SIG-M5 treated with dmso at 0.1 percent for 504 hours (cell line): ENCODE measurements around the gene CLDN19.
"Not testable (repeated sequence)": the region's sequence is repeated elsewhere in the genome, so short reads cannot be mapped to it uniquely, and the experiment has no call there.

Experiments used
- DNase-seq: peaks from one replicate; lab custom pipeline; 2025; ENCODE audit not compliant: unreplicated experiment; lab: John Stamatoyannopoulos, UW

CLDN19 gene

DNA sequence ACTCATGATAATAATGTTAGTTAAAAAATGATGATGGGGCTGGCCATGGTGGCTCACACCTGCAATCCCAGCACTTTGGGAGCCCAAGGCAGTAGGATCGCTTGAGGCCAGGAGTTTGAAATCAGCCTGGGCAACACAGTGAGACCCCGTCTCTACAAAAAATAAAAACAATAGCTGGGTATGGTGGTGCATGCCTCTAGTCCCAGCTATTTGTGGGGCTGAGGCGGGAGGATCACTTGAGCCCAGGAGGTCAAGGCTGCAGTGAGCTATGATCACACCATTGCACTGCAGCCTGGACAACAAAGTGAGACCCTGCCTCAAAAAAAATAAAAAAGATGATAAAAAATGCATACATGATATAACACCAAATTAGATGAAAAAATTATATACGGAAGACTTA, 21.5 kb upstream of the CLDN19 start:
- no peak for DNase-seq

DNA sequence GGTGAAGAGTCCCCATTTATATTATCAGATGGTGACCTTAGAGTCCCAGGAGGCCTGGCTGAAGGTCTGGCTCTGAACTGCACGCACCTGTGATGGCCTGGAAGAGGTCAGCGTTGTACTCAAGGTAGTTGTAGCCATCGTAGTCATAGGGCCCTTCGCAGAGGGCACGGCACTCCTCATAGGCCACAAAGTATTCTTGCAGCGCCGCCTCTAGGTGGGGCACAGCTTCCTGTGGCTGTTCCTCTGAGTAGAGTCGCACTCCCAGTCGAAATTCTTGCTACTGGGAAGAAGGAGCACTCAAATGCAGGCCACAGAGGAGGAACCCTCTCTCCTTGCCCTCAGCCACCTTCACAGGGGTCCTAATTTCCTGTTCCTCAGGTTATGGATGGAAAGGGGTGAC, 19.1 kb upstream of the CLDN19 start:
- no peak for DNase-seq

DNA sequence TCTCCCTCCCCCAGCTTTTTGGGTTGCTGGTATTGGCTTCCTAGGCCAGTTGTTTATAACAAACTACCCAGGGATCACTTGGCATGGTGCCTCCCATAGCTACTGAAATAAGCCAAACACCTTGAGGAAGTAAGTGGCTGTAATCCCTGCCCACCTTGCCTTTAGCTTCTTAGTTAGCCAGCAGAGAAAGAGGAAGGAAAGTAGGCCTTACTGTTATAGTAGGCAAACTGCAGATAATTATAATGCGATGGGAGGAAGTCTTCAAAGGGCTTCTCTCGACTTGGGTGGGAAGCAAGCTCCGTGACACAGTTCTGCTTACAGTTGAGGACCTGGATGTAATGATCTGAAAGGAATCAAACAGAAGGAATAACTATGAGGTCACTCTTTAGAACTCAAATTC, 18.6 kb upstream of the CLDN19 start:
- DNase-seq, result no peak

DNA sequence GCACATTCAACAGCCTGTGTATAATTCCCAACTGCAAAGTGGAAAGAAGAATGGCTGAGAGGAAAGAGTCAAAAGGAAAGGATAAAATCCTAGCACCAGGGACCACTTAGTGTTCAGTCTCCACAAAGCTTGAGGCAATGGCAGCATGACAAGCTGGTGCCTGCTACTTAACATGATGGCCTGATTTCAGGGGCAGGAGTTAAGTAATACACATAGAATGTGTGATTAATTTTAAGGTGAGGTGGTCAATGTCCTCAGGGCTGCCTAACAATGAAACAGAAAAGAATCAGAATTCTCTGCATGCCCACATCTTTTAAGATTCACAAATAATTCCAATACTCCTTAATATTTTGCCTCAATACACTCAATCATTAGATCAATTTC, 17.8 kb upstream of the CLDN19 start:
- no peak for DNase-seq

DNA sequence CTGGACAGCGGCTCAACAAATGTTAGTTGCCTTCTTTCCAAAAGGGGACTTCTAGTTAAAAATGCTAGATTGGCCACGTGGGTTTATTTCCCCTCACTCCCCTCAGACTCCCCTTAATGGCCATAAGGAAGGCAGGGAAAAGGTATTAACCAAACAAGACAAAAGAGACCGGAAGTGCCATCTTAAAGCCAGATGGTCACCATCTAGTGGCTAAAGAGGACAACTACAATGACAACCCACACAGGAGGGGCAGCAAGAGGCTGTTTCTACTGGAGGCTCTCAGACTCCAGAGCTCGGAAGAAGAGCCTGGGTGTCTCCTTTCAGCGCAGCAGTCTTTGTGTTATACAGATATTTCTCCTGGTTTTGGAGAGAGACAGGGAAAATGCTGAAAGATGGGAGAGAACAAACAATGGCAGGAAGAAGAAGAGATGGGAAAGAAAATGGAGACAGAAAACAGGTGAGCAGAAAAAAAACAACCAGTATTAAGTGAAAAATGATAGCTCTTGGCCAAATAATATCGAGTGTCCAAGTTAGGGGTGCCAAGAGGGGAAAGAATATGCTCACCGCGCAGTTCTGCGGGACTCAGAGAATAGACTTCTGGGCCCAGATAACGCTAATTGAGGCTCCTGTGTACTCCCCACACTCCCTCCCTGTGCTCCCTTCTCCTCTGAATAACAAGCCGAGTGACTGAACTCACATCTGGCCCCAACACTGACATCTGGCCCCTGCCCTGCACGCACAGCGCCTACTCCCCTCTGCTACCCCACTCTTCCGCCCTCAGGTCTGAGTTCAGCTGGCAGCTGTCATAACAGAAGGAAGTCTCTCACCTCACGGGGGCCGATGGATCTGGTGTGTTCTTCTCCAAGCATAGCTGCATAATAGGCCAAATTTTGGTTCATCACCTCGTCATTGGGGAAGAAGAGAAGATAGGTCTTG, 17.2 kb upstream of the CLDN19 start:
- DNase-seq, result peak; percentile 78

DNA sequence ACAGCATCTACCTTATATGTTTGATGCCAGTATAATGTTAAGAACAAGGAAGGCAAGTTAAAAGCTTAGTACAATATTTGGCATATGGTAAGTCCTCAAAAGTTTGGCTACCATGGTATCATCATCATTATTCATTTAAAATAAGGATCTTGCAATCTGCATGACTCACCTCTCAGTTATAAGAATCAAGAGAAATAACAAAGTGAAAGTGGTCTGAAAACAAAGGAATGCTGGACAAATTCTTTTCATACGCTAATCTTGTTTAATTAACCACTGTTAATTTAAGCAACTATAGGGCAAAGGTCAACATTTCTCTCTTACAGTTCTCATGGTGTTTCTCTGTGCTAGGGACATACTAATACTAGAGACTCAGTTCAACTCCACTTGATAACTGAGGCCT, 13.0 kb upstream of the CLDN19 start:
- no peak for DNase-seq

DNA sequence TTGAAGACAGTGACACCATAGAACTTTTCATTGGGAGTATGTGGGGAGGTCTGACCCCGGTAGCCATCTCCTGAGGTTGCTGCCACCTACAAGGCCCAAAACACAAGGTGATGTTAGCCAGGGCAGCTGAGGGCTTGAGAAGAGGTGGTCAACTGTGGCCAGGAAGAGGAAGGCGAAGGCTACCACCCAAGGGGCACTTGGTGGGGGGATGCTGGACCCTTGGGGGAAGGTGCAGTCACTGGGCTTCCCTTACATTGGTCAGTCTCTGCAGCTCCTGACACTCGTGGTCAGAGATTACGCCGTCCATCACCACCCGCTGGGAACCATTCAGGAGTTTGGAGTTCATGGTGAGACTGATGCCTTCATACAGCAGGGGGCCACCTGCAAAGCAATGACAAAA, 12.2 kb upstream of the CLDN19 start:
- DNase-seq, result no peak

DNA sequence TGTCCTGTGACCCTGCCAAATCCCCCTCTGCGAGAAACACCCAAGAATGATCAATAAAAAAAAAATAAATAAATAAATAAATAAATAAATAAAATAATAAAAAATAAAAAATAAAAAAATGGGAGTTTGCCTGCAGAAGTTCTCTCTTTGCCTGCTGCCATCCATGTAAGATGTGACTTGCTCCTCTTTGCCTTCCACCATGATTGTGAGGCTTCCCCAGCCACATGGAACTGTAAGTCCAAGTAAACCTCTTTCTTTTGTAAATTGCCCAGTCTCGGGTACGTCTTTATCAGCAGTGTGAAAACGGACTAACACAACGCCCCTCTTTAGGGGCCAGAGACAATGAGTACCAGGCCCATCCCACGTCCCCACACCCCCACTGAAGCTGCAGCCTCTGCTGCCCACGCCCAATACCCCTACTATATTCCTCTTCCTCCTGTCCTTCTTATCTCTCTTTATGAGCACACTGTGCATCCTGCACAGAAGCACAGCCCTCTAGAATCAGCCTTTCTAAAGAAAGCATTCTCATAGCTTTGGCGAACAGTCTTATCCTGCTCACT, 11.6 kb upstream of the CLDN19 start:
- DNase-seq, result not testable (repeated sequence)

DNA sequence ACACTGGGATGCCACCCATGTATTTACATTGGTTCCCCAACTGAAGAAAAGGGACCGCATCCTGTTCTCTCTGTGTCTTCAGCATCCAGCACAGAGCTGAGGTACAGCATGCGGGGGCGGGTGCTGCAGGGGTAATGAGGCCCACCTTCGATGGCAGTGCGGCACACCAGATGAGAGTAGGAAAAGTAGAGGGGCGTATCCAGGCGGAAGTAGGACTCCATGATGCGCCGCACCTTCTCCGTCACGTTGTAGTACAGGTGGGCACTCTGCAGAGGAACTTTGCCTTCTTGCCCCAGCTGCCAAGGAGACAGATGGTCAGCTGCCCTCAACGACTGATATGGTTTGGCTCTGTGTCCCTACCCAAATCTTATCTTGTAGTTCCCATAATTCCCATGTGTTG, 10.0 kb upstream of the CLDN19 start:
- DNase-seq, result no peak

DNA sequence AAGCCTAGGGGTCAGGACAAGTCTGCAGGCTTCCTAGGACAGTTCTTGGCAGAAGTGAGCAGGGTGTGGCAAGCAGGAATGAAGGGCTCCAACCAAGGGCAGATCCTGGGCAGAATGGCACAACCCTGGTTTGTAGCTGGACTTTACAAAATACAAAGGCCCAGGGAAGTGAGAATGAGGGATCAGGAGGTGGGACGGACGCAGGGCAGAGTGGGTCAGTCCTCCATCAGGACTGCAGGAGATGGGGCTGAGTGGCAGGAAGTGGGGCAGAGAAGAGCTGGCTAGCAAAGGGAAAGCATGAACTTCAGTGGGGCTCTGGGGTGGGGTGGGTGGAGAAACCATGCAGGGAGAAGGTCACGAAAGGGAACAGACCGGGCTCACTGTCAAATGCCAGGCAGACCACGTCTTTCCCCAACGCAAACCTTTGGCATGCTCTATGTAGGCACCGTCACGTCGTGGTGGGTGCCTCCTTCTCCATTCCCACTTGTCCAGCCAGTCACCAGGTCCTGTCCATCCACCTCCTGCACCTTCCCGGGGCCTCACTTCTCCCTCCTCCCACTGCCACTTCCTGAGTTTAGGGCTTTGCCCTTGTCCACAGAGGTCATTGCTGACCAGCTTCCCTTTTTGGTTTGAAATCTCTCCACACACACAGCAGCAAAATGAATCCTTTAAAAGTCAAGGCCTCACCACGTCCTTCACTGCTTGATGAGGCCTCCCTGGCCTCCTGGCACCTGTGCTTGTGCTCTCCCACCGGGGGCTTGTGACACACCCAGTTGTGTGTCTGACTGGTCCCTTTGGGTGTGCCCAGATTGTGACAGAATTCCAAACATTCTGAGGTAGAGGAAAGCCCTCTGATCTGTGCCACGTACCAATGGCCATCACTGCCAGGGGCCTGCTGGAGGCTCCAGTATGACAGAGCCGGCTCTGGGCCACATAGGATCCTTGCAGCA, 8.7 kb upstream of the CLDN19 start:
- no peak for DNase-seq

DNA sequence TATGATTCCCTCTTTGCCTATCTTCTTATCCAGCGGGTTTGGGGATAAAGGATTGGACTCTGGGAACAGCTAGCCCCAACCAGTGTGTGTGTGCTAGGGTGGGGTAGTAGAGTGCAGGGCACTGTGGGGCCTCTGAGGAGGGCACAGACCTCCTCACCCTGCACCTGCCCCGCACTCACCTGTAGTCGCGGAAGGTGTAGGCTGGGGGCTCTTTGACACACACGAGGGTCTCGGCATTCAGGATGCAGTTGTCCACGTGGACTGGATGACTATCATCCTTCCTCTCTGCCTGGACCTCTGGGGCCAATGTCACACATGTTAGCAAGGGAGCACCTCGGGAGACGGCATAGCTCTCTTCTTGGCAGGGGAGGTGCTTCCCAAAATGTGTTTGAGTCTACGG, 8.0 kb upstream of the CLDN19 start:
- no peak for DNase-seq

DNA sequence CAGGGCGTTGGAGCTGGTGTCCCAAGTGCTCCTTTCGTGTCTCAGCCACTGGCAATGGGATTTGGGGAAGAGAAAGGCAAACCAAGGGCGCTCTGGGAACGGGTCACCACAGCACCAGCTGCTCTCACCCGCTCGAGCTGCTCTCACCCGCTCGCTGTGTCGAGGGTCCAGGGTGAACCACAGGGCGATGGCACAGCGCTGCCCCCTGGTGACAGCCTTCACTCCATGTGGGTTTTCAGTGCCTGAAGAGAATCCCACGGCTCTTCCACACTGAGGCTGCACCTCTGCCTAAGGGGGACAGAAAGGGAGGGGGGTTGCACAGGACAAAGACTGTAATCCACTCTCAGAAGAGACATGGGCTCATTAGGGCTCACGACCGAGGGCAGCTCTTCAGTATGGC, 7.1 kb upstream of the CLDN19 start:
- no peak for DNase-seq

DNA sequence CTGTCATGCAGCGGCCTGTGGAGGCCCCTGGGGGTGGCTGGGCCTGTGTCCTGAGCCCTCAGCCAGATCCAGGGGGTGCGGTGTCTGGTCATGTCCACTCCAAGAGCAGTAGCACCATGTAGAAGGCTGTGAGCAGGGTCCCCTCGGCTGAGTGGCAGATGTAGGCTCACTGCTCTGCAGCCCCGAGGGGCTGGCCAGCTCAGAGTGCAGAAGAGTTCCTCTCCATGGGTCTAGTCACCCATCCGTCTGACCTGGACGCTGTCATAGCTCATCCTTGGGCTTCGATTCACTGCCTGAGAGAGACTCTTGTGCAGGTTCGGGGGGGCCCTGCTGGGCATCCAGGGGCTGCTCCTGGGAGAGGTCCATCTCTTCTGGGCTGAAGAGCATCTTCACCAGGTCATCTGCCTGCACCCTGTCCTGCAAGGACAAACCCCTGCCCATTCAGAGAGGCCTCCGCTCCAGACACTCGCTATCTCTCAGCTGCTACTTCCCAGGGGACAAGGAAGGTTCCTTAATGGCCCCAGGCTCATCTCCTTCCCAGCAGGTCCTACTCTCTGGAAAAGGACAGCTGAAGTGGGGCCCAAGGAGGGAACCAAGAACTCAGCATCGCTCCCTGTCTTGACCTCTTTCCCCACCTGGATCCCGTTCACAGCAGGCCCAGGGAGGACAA, 6.5 kb upstream of the CLDN19 start:
- no peak for DNase-seq

DNA sequence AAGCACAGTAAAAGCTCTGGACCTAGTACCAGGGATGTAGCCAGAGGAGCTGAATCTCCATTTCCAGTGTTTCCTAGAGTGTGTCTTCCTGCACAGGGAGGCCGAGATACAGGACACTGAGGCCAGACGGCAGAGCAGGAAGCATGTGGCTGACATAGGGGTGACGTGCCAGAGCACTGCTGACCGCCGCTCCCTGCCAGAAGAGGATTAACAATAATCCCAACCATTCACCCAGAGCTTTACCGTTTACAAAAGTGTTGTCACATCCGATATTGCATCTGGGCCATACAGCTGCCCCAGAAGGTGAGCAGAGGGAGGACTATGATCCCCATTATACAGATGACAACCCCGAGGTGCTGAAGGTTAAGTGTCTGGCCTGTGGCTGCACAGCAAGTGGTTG, 5.8 kb upstream of the CLDN19 start:
- DNase-seq, result no peak

DNA sequence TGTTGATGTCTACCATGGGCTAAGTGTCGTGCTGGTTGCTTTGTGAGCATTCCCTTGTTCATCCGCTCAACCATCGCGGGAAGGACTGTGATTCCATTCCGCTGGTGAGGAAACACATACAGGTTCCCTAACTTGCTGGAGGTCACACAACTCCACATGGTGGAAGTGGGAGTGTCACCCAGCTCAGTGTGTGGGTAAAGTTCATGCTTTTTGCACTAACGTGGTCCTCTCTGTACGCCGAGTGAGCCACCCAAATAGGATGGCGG, 4.0 kb upstream of the CLDN19 start:
- DNase-seq, result no peak

DNA sequence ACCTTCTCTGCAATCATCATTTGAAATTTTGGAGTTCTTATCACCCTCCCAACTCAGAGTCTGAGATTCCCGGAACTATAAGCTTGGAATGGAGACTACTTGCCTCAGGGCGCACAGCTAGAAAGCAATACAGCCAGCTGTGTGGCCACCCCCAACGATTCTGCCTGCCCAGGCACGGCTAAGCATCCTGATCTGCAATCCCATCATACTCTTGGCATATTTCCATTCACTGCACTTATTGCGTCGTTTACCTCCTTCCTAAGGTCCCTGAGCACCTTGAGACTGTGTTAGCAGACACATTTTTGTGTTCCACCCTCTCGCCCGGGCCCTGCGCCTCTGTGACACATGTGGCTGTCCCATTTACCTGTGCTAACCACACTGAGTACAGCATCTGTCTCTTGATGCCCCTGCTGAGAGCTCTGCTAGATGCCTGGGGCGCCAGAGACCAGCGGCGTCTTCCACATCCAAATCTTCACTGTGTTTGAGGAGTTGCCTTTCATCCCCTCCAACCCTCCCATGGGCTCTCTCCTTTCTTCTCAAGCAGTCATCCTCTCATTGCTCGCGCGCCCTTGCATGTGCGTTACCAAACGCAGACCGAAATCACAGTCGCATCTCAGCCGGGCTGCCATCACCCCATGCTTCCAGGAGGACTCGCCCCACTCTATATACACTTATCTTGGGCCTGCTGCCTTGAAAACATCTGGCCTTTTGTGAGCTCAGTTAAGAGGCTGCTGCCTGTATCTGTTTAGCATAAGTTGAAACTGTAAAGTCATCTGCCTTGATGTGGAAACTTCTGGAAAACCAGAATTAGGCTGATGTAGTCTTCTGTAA, 3.5 kb upstream of the CLDN19 start:
- DNase-seq, result no peak

DNA sequence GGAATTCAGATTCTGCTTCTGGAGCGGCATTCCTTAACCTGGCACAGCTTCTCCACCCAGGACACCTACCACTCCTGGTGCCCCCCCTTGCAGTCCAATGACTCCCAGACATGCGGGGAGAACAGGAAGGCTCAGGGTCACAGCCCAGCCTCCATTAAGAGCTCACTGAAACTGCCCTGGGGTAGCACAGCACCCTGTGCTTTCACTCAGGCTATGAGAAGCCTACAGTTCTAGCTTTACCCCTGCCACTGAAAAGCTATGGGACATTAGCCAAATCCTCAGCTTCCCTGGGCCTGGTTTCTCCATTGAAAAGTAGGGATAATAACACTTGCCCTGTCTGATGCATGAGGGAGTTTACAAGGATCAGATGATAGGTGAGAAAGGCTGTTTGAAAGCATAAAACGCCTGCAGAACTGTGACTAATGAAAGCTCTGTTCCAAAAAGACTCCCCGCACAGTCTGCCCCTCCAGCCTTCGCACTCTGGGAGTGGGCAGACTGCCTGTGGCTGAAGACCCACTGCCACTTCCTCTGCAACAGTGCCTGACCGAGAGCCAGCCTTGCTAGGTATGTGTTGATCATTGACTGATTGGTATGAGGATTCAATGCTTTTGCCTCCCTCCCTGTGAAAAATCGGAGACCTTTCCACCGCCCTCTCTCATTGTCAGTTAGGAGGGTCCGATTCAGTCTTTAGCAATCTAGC, 2.7 kb upstream of the CLDN19 start:
- no peak for DNase-seq

DNA sequence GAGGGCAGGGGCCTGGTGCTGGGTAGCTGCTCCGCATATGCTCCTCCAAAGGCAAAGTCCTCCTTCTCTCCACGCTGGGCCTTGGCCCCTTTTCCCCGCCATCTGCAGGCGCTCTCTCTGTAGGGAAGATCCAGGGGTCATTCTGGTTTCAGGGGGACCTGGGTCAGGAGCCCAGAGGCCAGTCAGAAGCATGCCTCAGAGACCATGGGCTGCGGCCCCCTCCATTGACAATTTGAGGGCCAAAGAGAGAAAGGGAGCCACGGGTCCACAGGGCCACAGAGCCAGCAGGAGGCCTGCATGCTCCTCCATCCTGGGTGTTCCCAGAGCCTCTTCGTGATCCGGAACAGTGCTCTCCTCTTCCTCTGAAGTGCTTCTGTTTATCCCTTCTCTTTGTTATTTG, 2.1 kb upstream of the CLDN19 start:
- DNase-seq, result no peak

DNA sequence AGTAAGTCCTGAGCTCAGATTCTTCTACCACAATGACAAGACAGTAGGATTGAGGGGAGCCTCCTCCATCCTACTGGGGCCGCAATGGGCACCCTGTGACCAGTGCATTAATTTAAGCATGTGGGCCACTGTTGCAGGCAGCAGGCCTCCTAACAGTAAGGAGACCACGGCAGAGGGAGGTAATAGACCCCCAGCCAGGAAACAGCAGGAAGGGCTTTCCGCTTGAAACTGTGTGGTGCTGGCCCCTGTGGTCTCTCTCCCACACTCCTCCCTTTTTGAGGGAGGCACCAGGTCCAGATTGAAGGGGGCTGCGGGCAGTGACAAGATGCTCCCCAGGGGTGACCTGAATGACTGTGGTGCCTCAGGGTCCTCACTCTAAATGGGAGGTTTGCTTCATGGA, 1.7 kb upstream of the CLDN19 start:
- no peak for DNase-seq
